ENCODE results near the gene MED12L.
"Not testable (repeated sequence)": the region's sequence is repeated elsewhere in the genome, so short reads cannot be mapped to it uniquely, and the experiment has no call there.

MED12L gene

DNA sequence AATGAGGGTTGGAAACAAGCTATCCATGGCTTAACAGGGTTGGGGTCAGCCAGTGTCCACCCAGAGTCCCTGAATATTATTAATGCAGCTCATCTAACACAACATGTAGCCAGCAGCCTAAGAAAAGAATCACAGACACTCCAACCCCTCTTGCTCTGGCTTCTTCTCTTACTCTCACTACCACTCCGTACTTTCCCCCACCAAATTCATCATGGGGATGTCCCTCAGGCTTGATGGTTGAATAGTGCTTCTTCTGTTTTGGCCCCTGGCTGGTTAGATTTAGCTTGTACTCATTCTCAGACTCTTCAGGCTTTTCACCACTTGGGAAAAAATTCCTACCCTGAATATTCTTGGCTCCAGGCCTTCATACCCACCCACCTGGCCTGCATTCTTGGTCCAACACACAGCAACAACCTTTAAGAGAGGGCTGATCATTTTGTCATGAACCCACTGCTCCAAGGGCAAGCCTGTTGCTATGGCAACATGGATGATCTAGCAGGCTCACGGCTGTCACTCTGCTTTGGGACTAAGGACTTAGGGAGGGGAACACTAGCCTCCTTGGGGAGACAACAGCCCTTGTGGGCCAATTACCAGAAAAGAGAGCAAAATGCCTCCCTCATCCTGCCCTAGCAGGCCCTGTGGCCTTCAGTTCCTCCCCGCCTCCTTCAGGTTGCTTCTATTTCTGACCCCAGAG lies 9.4 kb upstream of the MED12L start:
- Histone ChIP-seq H3K36me3 (no peaks in the 10 kb centered on the region), H3K4me1 (no peaks in the 10 kb centered on the region), H3K9me3 (no peaks in the 10 kb centered on the region), H3K4me3 (ENCODE audit: low read depth, low read length) (no peak overlapping the region), H3K27me3 (0 out of 2 replicates have a peak, but pooled peaks cover 4% of the 10 kb centered on the region)
- TF ChIP-seq, protein P1, sequence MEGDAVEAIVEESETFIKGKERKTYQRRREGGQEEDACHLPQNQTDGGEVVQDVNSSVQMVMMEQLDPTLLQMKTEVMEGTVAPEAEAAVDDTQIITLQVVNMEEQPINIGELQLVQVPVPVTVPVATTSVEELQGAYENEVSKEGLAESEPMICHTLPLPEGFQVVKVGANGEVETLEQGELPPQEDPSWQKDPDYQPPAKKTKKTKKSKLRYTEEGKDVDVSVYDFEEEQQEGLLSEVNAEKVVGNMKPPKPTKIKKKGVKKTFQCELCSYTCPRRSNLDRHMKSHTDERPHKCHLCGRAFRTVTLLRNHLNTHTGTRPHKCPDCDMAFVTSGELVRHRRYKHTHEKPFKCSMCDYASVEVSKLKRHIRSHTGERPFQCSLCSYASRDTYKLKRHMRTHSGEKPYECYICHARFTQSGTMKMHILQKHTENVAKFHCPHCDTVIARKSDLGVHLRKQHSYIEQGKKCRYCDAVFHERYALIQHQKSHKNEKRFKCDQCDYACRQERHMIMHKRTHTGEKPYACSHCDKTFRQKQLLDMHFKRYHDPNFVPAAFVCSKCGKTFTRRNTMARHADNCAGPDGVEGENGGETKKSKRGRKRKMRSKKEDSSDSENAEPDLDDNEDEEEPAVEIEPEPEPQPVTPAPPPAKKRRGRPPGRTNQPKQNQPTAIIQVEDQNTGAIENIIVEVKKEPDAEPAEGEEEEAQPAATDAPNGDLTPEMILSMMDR (IDR thresholded peaks at IDR 0.05; ENCODE audit: low read depth, low read length) = no peak
- no peak for DNase-seq

DNA sequence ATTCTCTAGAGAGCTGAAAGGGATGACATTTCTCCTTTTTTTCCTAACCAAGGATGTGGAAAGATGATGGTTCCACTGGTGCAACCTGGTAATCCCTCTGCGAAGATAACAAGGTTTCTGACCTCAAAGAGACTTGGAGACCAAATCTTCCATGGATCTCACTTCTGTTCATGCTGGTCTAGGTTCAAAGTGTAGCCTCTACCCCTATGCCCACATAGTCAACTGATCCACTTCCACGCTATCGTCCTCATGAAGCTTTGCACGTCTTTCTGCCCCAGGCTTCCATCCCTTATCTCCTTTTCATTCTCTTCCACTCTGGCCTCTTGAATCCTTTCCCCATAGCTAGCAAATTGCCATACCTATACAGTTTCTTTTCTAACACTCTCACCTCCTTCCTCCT lies 8.8 kb upstream of the MED12L start:
- no peak for DNase-seq
- TF ChIP-seq, protein P1 (IDR thresholded peaks at IDR 0.05; ENCODE audit: low read depth, low read length) = no peak
- Histone ChIP-seq H3K4me3 (ENCODE audit: low read depth, low read length) (no peak overlapping the region), H3K9me3 (no peaks in the 10 kb centered on the region), H3K4me1 (no peaks in the 10 kb centered on the region), H3K27me3 (0 out of 2 replicates have a peak, but pooled peaks cover 4% of the 10 kb centered on the region), H3K36me3 (no peaks in the 10 kb centered on the region)

DNA sequence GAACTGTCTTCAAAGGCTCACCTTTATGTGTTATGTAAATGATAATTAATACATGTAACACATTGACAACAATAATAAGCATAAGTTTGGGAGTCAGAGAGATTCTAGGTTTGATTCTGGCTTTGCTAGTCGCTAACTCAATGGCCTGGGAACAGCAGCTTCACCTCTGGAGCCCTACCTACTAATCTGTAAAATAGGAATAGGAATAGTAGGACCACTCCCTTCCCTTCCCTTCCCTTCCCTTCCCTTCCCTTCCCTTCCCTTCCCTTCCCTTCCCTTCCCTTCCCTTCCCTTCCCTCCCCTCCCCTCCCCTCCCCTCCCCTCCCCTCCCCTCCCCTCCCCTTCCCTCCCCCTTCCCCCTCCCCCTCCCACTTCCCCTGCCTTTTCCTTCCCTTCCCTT lies 4.4 kb upstream of the MED12L start:
- H3K27me3 ChIP-seq = not testable (repeated sequence)

DNA sequence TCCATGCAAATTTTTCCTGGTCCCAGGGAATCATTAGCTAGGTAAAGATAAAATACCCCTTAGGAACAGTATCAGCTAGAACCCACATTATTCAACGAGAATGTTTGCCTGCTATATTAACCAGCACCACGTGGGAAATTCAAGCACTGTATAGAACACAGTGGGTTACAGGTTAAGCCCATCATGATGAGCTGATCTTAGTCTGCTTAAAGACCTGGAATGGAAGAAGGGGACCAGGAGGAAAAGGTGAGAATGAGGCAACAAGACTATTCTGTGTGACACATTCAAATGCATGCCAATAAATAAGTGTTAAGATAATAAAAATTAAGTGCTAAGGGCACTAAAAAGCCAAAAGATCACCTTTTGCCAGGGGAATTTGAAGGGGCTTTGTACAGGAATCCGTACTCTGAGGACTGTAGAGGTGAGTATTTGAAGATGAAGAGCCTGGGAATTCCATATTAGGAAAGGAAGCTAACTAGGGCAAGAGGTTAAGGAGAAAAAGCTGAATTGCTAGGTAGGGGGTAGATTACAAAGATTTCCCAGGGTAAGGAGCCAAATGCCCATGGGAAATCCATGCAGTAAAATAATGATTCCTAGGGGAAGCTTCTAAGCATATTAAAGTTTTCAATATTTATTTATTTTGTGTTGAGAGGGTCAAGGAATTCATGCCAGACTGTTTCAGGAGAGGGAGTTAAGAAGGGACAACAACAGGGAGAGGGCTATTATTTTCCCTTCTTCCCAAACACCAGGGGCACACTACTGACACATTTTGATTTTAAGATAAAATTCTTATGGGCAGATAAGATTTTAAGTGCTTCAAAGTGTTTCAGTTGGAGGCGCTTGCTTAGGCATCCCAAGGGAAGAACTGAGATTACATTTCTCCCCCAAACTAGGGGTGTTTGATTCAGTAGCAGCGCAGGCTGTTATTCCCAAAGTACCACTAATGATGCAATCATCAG lies 2.3 kb upstream of the MED12L start:
- H3K27me3 ChIP-seq = 0 out of 2 replicates have a peak, but pooled peaks cover 4% of the 10 kb centered on the region
- H3K4me3 ChIP-seq (ENCODE audit: low read depth, low read length) = no peak overlapping the region
- no peaks in the 10 kb centered on the region for H3K4me1 ChIP-seq
- H3K9me3 ChIP-seq = no peaks in the 10 kb centered on the region
- no peak for DNase-seq
- no peaks in the 10 kb centered on the region for H3K36me3 ChIP-seq
- TF ChIP-seq, protein P1 (IDR thresholded peaks at IDR 0.05; ENCODE audit: low read depth, low read length) = no peak

More for the DNA sequence above, 4.4 kb upstream of the MED12L start:
- H3K4me3 ChIP-seq (ENCODE audit: low read depth, low read length); H3K4me1 ChIP-seq; H3K36me3 ChIP-seq; DNase-seq; H3K9me3 ChIP-seq: not testable (repeated sequence)

DNA sequence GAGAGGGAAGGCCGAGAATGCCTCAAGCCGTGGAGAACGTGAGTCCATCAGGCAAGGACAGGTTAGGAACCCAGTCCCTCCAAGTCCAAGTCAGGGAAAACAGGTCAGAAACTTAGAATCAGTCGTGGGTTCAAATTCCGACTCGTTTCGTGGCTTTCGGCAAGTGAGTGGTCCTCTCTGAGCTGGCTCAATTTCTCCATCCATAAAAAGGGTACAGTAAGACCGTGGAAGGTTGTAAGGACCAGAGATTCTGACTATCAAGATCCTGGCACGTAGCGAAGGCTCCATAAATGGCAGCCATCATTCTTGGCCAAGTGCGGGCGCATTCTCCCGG lies 604 bp upstream of the MED12L start:
- H3K4me3 ChIP-seq (ENCODE audit: low read depth, low read length) = peak overlapping the region; percentile 73
- no peaks in the 10 kb centered on the region for H3K9me3 ChIP-seq
- 0 out of 2 replicates have a peak, but pooled peaks cover 2% of the 10 kb centered on the region for H3K27me3 ChIP-seq
- TF ChIP-seq, protein P1 (IDR thresholded peaks at IDR 0.05; ENCODE audit: low read depth, low read length) = no peak
- DNase-seq = no peak
- no peaks in the 10 kb centered on the region for H3K36me3 ChIP-seq
- H3K4me1 ChIP-seq = no peaks in the 10 kb centered on the region

DNA sequence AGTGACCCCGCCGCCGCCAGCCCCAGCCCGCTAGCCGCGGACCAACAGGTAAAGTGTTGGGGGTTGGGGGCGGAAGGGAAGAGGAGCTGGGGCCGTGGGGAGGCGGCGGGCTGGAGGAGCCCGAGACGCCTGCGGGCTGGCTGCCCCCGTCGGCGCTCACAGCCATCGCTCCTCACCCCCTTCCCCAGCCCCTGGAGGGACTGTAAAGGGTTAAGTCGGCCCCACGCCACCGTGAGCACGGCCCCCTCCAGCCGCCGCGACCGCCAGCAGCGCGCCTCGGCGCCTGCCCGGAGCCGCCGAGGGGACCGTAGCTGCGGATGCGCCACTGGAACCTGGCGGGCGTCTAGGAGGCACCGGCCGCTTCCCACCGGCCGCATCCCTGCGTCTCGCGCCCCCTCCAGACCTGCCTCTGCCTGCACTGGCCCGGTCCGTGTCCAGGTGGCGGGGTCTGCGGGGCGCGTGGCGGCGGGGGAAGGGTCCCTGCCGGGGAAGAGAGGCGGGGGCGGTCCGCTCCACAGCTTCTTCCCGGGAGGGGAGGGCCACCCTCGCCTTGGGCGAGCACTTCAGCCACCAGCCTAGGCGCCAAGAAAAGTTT lies 522 bp downstream of the MED12L start:
- TF ChIP-seq, protein P1 (IDR thresholded peaks at IDR 0.05; ENCODE audit: low read depth, low read length) = no peak
- peak; percentile 72 for DNase-seq

More for the DNA sequence above, 522 bp downstream of the MED12L start:
- Histone ChIP-seq H3K36me3 (no peaks in the 10 kb centered on the region), H3K4me3 (ENCODE audit: low read depth, low read length) (peak overlapping the region; percentile 73), H3K4me1 (no peaks in the 10 kb centered on the region), H3K27me3 (no peaks in the 10 kb centered on the region), H3K9me3 (no peaks in the 10 kb centered on the region)
